SK-N-SH treated with all-trans-retinoic acid at 6 μM for 48 hours (cell line): Measurements from ENCODE around the gene LRRC26.

Experiments
- PPARA ChIP-seq: fragments of 250-450 bp; sonication (Bioruptor Pico); IDR thresholded peaks from 2 replicates; pipeline ENCODE4 v1.5.0; 2020; ENCODE audit warnings: mild to moderate bottlenecking, borderline replicate concordance
- ZFP30 ChIP-seq: fragments of 450-650 bp; formaldehyde crosslinking; IDR thresholded peaks from 2 replicates; pipeline ENCODE4 v1.5.0; 2022; ENCODE audit warnings: mild to moderate bottlenecking, moderate library complexity
- ZNF70 ChIP-seq: fragments of 450-650 bp; formaldehyde crosslinking; IDR thresholded peaks from 2 replicates; pipeline ENCODE4 v1.5.0; 2020; ENCODE audit warnings: mild to moderate bottlenecking, moderate library complexity

DNA sequence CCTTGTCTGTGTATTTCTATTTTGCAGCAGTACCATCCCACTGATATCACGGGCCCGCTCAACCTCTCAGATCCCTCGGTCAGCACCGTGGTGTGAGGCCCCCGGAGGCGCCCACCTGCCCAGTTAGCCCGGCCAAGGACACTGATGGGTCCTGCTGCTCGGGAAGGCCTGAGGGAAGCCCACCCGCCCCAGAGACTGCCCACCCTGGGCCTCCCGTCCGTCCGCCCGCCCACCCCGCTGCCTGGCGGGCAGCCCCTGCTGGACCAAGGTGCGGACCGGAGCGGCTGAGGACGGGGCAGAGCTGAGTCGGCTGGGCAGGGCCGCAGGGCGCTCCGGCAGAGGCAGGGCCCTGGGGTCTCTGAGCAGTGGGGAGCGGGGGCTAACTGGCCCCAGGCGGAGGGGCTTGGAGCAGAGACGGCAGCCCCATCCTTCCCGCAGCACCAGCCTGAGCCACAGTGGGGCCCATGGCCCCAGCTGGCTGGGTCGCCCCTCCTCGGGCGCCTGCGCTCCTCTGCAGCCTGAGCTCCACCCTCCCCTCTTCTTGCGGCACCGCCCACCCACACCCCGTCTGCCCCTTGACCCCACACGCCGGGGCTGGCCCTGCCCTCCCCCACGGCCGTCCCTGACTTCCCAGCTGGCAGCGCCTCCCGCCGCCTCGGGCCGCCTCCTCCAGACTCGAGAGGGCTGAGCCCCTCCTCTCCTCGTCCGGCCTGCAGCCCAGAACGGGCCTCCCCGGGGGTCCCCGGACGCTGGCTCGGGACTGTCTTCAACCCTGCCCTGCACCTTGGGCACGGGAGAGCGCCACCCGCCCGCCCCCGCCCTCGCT is 1.9 kb downstream of the LRRC26 start:
- no peak for TF ChIP-seq ZNF70
- TF ChIP-seq PPARA (CRISPR knock-in tag), result no peak
- no peak for TF ChIP-seq ZFP30 (CRISPR knock-in tag)
